SKM-1 (cell line): ENCODE measurements around the gene CSDE1.

Source experiments
- DNase-seq: peaks from one replicate; lab custom pipeline; 2025; ENCODE audit not compliant: unreplicated experiment; lab: John Stamatoyannopoulos, UW

The CSDE1 gene

DNA sequence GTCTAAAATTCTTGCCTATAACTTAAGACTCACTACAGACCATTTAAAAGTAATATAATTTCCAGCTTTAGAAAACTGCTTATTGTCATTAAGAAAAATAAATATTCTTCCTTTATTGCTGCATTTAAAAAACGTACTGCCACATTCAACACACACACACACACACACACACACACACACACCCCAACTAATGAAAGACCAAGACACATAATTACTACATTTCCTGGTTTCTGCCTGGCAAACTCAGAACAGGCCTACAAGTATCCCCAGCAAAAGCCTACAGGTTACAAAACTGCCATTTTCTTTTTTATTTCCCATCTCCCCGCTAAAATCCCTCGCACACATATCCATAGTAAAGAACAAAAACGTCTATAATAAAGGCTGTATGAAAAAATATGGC is 89.4 kb downstream of the CSDE1 start:
- DNase-seq, result no peak

DNA sequence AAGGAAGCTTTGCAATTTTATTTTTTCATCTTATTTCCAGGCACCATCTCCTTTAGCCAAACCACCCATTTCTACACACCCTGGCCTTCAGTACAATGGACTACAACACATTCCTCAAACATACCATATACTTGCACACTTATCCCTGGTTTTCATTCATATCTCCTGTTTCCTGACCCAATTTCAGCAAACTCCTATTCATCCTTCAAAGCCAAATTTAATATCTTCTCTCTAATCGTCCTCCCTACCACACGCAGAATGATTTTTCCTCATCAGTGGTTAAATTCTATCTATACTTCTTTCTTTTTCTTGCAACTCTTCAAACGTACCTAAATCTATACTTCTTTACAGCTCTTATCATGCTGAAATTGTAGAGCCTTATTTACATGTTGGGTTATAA is 90.8 kb downstream of the CSDE1 start:
- DNase-seq, result no peak
